K562 (cell line): ENCODE results near the gene GRAMD2B. TPM values are rescaled to one million over a fixed set of nuclear protein-coding genes. Genes with fewer than 3 reads are reported as not detected.

Source experiments
- FOXA3 ChIP-seq, 2 experiments: fragments of 450-650 bp in 1 of 2; sonication (generic) in 1 of 2; formaldehyde crosslinking; IDR thresholded peaks in 1 of 2; conservative IDR thresholded peaks in 1 of 2; 2 replicates each; pipeline versions ENCODE4 v1.4.0 to v1.8.0; 2020 to 2022; ENCODE audit warnings: mild to moderate bottlenecking in 2 of 2, missing genetic modification reagents in 1 of 2
- HDAC1 ChIP-seq, 2 experiments: fragments of 450-650 bp; IDR thresholded peaks; 2 replicates each; pipeline ENCODE4 v1.6.1; 2016 to 2017; ENCODE audit warnings: inconsistent platforms in 1 of 2, mild to moderate bottlenecking in 1 of 2, moderate library complexity in 1 of 2
- LEF1 ChIP-seq: fragments of 450-650 bp; IDR thresholded peaks from 2 replicates; pipeline ENCODE4 v1.6.1; 2016; ENCODE audit warnings: mild to moderate bottlenecking
- MIER1 ChIP-seq: fragments of 450-650 bp; IDR thresholded peaks from 2 replicates; pipeline ENCODE4 v1.6.1; 2016; ENCODE audit warnings: antibody characterized with exemption, mild to moderate bottlenecking, low read depth
- NCOR1 ChIP-seq: fragments of 450-650 bp; IDR thresholded peaks from 2 replicates; pipeline ENCODE4 v1.6.1; 2016; ENCODE audit warnings: mild to moderate bottlenecking, moderate library complexity
- PML ChIP-seq: IDR thresholded peaks from 2 replicates; pipeline ENCODE4 v1.6.1; 2012; ENCODE audit warnings: low read length, inconsistent platforms
- SMARCB1 ChIP-seq: IDR thresholded peaks from 2 replicates; pipeline ENCODE4 v1.6.1; 2011; ENCODE audit warnings: improper control_type of control experiment, low read depth; ENCODE audit not compliant: insufficient read length
- SMARCC2 ChIP-seq: fragments of 450-650 bp; IDR thresholded peaks from 2 replicates; pipeline ENCODE4 v1.6.1; 2017; ENCODE audit warnings: antibody characterized with exemption, moderate library complexity, mild to moderate bottlenecking, low read depth
- SOX6 ChIP-seq: fragments of 450-650 bp; IDR thresholded peaks from 2 replicates; pipeline ENCODE4 v1.6.1; 2014; ENCODE audit warnings: mild to moderate bottlenecking
- TAL1 ChIP-seq: fragments of 450-650 bp; IDR thresholded peaks from 2 replicates; pipeline ENCODE4 v1.6.1; 2016; ENCODE audit warnings: mild to moderate bottlenecking
- YY1 ChIP-seq, 3 experiments: IDR thresholded peaks; 2 replicates each; pipeline ENCODE4 v1.6.1; 2011; ENCODE audit warnings: low read length in 2 of 3, mild to moderate bottlenecking in 2 of 3, moderate library complexity in 2 of 3, borderline replicate concordance in 1 of 3, control low read depth in 1 of 3, low read depth in 1 of 3; ENCODE audit not compliant: insufficient read depth in 3 of 3, insufficient replicate concordance in 2 of 3, control insufficient read depth in 1 of 3, insufficient read length in 1 of 3; ENCODE audit errors: extremely low read depth in 1 of 3
- ZNF274 ChIP-seq: IDR thresholded peaks from 2 replicates; pipeline ENCODE4 v1.6.1; 2011; ENCODE audit warnings: low read depth, mild to moderate bottlenecking, low read length, moderate library complexity, borderline replicate concordance
- ZNF384 ChIP-seq: IDR thresholded peaks from 2 replicates; pipeline ENCODE4 v1.6.1; 2012; ENCODE audit warnings: low read depth, low read length, improper control_type of control experiment
- ZNF589 ChIP-seq: fragments of 200-800 bp; sonication (Bioruptor generic); IDR thresholded peaks from 2 replicates; pipeline ENCODE4 v1.6.1; 2016; ENCODE audit warnings: low read depth, missing genetic modification characterization, missing compliant biosample characterization
- polyA plus RNA-seq, 8 experiments: library from polyadenylated mRNA; depleted of rRNA in 4 of 8; stranded (reverse) in 5 of 8; unstranded in 3 of 8; fragments of >200 nt; fragmentation: Nextera tagmentation in 2 of 8; fragmentation: Illumina TruSeq in 1 of 8; extraction: Ambion mirVana in 2 of 8; extraction: Trizol in 1 of 8; gene quantifications; 2 replicates each; pipeline versions ENCODE4 v1.2.1 to v1.2.3, GENCODE V29; 2011 to 2014; ENCODE audit warnings: inconsistent platforms in 1 of 8, missing spikeins in 1 of 8
- total RNA-seq, 7 experiments: library from RNA; depleted of rRNA in 6 of 7; stranded (reverse); fragments of >200 nt in 6 of 7; fragmentation: Illumina TruSeq in 2 of 7; extraction: Trizol in 2 of 7; gene quantifications; 2 replicates each; pipeline versions ENCODE4 v1.2.1 to v1.2.3, GENCODE V29; 2011 to 2021; ENCODE audit warnings: low replicate concordance in 1 of 7
- TF ChIP-seq, protein P1 (sequence below): fragments of 450-650 bp; IDR thresholded peaks from 2 replicates; pipeline ENCODE4 v1.6.1; 2018; ENCODE audit not compliant: partially characterized antibody
- TF ChIP-seq, protein P2 (sequence below): fragments of 250-450 bp; sonication (Bioruptor Pico); IDR thresholded peaks from 2 replicates; pipeline ENCODE4 v1.4.0; 2020; ENCODE audit warnings: mild to moderate bottlenecking
- TF ChIP-seq, protein P3 (sequence below), 2 experiments: fragments of 150-350 bp in 1 of 2; IDR thresholded peaks; 2 replicates each; pipeline ENCODE4 v1.6.1; 2012 to 2016; ENCODE audit warnings: low read depth in 2 of 2, low read length in 2 of 2, mild to moderate bottlenecking in 1 of 2, moderate library complexity in 1 of 2

GRAMD2B gene
- total and polyA plus RNA-seq, 9 of the 15 experiments (the other 6 are each of a cell fraction or from before 2014, with no cell fraction given), result 0.32 to 4.2 (median 1.4) TPM

DNA sequence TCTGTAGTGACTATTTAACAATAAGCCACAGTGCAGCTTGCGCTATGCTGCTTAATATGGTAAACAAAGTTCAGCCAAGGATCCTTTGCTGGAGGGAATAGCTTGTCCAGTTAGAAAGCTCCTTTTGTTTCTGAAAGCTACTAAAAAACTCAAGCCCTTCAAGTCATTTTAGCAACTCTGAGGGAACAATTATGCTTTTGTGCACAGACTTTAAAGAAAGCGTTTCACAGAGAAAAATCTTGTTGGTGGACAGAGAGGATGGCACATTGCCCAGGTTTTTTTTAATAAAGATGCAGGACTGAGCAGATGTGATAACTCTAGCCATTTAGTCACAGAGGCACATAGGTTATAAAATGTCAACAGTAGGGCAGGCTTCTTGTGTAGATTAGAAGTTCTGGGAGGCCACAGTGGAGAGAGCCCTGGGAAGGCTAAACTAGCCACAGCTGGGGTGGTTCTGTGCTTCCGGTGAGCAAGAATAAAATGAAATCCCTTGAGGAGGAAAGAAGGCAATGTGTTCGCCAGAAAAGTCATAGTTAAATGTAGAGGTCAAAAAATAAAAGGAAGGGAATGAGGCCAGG lies 108.4 kb downstream of the GRAMD2B start (continued):
- TF ChIP-seq SMARCC2 (0 out of 2 replicates have a peak, but pooled peaks have one; percentile 58), SOX6 (peak; percentile 51; the same call in 1 of the 2 replicates), TAL1 (peak; percentile 83), PML (peak; percentile 62), LEF1 (peak; percentile 37), YY1 (IDR thresholded peaks at IDR 0.05; ENCODE audit: borderline replicate concordance in 1 of 3, control insufficient read depth in 1 of 3, extremely low read depth in 1 of 3, insufficient read depth in 3 of 3, insufficient read length in 1 of 3, insufficient replicate concordance in 2 of 3, low read depth in 1 of 3, low read length in 2 of 3) (peak in 1 of 3 experiments; percentile 47), SMARCB1 (peak; percentile 80), NCOR1 (peak; percentile 83), ZNF274 (no peak), MIER1 (no peak), ZNF589 (CRISPR knock-in tag) (0 out of 2 replicates have a peak, but pooled peaks have one; percentile 35), FOXA3 (CRISPR knock-in tag; conservative IDR thresholded peaks at IDR 0.05 in 1 of 2, IDR thresholded peaks at IDR 0.05 in 1 of 2) (peak in 1 of 2 experiments; percentile 77; a peak in 2 of 4 replicates), HDAC1 (IDR thresholded peaks at IDR 0.05) (0 out of 4 replicates have a peak, but pooled peaks of 1 of the 2 experiments have one; percentile 26), ZNF384 (peak; percentile 88)
- TF ChIP-seq, protein P1, sequence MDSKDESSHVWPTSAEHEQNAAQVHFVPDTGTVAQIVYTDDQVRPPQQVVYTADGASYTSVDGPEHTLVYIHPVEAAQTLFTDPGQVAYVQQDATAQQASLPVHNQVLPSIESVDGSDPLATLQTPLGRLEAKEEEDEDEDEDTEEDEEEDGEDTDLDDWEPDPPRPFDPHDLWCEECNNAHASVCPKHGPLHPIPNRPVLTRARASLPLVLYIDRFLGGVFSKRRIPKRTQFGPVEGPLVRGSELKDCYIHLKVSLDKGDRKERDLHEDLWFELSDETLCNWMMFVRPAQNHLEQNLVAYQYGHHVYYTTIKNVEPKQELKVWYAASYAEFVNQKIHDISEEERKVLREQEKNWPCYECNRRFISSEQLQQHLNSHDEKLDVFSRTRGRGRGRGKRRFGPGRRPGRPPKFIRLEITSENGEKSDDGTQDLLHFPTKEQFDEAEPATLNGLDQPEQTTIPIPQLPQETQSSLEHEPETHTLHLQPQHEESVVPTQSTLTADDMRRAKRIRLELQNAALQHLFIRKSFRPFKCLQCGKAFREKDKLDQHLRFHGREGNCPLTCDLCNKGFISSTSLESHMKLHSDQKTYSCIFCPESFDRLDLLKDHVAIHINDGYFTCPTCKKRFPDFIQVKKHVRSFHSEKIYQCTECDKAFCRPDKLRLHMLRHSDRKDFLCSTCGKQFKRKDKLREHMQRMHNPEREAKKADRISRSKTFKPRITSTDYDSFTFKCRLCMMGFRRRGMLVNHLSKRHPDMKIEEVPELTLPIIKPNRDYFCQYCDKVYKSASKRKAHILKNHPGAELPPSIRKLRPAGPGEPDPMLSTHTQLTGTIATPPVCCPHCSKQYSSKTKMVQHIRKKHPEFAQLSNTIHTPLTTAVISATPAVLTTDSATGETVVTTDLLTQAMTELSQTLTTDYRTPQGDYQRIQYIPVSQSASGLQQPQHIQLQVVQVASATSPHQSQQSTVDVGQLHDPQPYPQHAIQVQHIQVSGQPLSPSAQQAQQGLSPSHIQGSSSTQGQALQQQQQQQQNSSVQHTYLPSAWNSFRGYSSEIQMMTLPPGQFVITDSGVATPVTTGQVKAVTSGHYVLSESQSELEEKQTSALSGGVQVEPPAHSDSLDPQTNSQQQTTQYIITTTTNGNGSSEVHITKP, result peak; percentile 53
- TF ChIP-seq, protein P2, sequence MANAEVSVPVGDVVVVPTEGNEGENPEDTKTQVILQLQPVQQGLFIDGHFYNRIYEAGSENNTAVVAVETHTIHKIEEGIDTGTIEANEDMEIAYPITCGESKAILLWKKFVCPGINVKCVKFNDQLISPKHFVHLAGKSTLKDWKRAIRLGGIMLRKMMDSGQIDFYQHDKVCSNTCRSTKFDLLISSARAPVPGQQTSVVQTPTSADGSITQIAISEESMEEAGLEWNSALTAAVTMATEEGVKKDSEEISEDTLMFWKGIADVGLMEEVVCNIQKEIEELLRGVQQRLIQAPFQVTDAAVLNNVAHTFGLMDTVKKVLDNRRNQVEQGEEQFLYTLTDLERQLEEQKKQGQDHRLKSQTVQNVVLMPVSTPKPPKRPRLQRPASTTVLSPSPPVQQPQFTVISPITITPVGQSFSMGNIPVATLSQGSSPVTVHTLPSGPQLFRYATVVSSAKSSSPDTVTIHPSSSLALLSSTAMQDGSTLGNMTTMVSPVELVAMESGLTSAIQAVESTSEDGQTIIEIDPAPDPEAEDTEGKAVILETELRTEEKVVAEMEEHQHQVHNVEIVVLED (CRISPR knock-in tag), result no peak
- TF ChIP-seq, protein P3, sequence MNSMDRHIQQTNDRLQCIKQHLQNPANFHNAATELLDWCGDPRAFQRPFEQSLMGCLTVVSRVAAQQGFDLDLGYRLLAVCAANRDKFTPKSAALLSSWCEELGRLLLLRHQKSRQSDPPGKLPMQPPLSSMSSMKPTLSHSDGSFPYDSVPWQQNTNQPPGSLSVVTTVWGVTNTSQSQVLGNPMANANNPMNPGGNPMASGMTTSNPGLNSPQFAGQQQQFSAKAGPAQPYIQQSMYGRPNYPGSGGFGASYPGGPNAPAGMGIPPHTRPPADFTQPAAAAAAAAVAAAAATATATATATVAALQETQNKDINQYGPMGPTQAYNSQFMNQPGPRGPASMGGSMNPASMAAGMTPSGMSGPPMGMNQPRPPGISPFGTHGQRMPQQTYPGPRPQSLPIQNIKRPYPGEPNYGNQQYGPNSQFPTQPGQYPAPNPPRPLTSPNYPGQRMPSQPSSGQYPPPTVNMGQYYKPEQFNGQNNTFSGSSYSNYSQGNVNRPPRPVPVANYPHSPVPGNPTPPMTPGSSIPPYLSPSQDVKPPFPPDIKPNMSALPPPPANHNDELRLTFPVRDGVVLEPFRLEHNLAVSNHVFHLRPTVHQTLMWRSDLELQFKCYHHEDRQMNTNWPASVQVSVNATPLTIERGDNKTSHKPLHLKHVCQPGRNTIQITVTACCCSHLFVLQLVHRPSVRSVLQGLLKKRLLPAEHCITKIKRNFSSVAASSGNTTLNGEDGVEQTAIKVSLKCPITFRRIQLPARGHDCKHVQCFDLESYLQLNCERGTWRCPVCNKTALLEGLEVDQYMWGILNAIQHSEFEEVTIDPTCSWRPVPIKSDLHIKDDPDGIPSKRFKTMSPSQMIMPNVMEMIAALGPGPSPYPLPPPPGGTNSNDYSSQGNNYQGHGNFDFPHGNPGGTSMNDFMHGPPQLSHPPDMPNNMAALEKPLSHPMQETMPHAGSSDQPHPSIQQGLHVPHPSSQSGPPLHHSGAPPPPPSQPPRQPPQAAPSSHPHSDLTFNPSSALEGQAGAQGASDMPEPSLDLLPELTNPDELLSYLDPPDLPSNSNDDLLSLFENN (IDR thresholded peaks at IDR 0.05; ENCODE audit: low read depth in 2 of 2, low read length in 2 of 2), result peak in 1 of 2 experiments; percentile 60; a peak in 1 of 4 replicates
